GM21367 (cell line): ENCODE data around the gene FAM193B.
"Not testable (repeated sequence)": the region's sequence is repeated elsewhere in the genome, so short reads cannot be mapped to it uniquely, and the experiment has no call there.

Source experiments
- ATAC-seq: cut with Tn5 transposase; IDR thresholded peaks from one replicate; pipeline ENCODE4 v1.9.1; 2021; ENCODE audit not compliant: unreplicated experiment

Gene FAM193B

GRCh38 chr5:177578316-177578715 lies 24.0 kb upstream of the FAM193B start:
- ATAC-seq, result no peak

GRCh38 chr5:177576169-177576568 lies 21.8 kb upstream of the FAM193B start:
- ATAC-seq, result no peak

GRCh38 chr5:177575488-177575887 lies 21.1 kb upstream of the FAM193B start:
- no peak for ATAC-seq

- no peak for ATAC-seq
Measured at GRCh38 chr5:177569894-177570293, 15.5 kb upstream of the FAM193B start.

GRCh38 chr5:177568326-177568725 lies 14.0 kb upstream of the FAM193B start:
- ATAC-seq, result no peak

- no peak for ATAC-seq
Measured at GRCh38 chr5:177565046-177565445, 10.7 kb upstream of the FAM193B start.

GRCh38 chr5:177559446-177559941 lies 5.1 kb upstream of the FAM193B start:
- not testable (repeated sequence) for ATAC-seq

- ATAC-seq, result no peak
Measured at GRCh38 chr5:177557796-177558195, 3.4 kb upstream of the FAM193B start.

GRCh38 chr5:177557041-177557647 lies 2.8 kb upstream of the FAM193B start:
- no peak for ATAC-seq

GRCh38 chr5:177555665-177556064 lies 1.3 kb upstream of the FAM193B start:
- no peak for ATAC-seq

- no peak for ATAC-seq
Measured at GRCh38 chr5:177555228-177555627, 865 bp upstream of the FAM193B start.

- ATAC-seq, result peak; percentile 28
Measured at GRCh38 chr5:177553671-177554429, 513 bp downstream of the FAM193B start.

- ATAC-seq, result no peak
Measured at GRCh38 chr5:177552839-177553455, 1.4 kb downstream of the FAM193B start.

- ATAC-seq, result no peak
Measured at GRCh38 chr5:177550122-177550521, 4.2 kb downstream of the FAM193B start.

- ATAC-seq, result no peak
Measured at GRCh38 chr5:177548495-177548894, 5.9 kb downstream of the FAM193B start.

- ATAC-seq, result no peak
Measured at GRCh38 chr5:177547736-177548135, 6.6 kb downstream of the FAM193B start.

- ATAC-seq, result no peak
Measured at GRCh38 chr5:177546258-177546741, 8.1 kb downstream of the FAM193B start.

GRCh38 chr5:177545487-177546257 lies 8.7 kb downstream of the FAM193B start:
- no peak for ATAC-seq

GRCh38 chr5:177542816-177543465 lies 11.4 kb downstream of the FAM193B start:
- ATAC-seq, result no peak

- ATAC-seq, result no peak
Measured at GRCh38 chr5:177540438-177540837, 13.9 kb downstream of the FAM193B start.

- ATAC-seq, result no peak
Measured at GRCh38 chr5:177539411-177539810, 15.0 kb downstream of the FAM193B start.
